Testis (tissue), 2 donors: ENCODE data around the gene NPAS3.

Source experiments
- CTCF ChIP-seq, 3 experiments: fragments of 450-650 bp in 2 of 3; fragments of 200-600 bp in 1 of 3; sonication (generic) in 1 of 3; IDR thresholded peaks; one replicate each; pipeline ENCODE4 v1.5.1; 2016 to 2019; ENCODE audit warnings: antibody characterized with exemption in 3 of 3, mild to moderate bottlenecking in 2 of 3, moderate library complexity in 1 of 3
- POLR2A ChIP-seq: fragments of 450-650 bp; IDR thresholded peaks from one replicate; pipeline ENCODE4 v1.6.1; 2017; ENCODE audit warnings: antibody characterized with exemption, mild to moderate bottlenecking, moderate library complexity

- TF ChIP-seq CTCF (IDR thresholded peaks at IDR 0.05) = no peak
- no peak for TF ChIP-seq POLR2A
These were observed 857.7 kb downstream of the NPAS3 start for GRCh38 chr14:33796356-33796755.
